Lung (tissue), 12 donors: Measurements from ENCODE around the gene COBLL1. TPM values are rescaled to one million over a fixed set of nuclear protein-coding genes. Genes with fewer than 3 reads are reported as not detected.

ENCODE experiments used
- ATAC-seq: fragments of 200-7000 bp; cut with Tn5 transposase; one replicate; pipeline ENCODE4 v1.9.1; 2020; ENCODE audit warnings: moderate number of reproducible peaks; ENCODE audit not compliant: insufficient read depth, low FRiP score
- DNase-seq, 3 donors: peaks; one replicate each; pipeline ENCODE4 v3.0.0-alpha.2; 2013 to 2017
- H3K27ac ChIP-seq, 2 donors: one replicate each; pipeline ENCODE4 v1.5.1; 2013; ENCODE audit warnings: mild to moderate bottlenecking in 2 of 2, moderate library complexity in 2 of 2, control low read depth in 1 of 2, inconsistent platforms in 1 of 2, low read depth in 1 of 2, low read length in 1 of 2
- H3K27me3 ChIP-seq, 3 donors: one replicate each; pipeline ENCODE4 v1.5.1; 2013; ENCODE audit warnings: low read length in 2 of 3; ENCODE audit not compliant: control insufficient read depth in 3 of 3, insufficient read depth in 3 of 3
- H3K36me3 ChIP-seq, 4 donors: one replicate each; pipeline ENCODE4 v1.5.1; 2013; ENCODE audit warnings: low read length in 4 of 4, mild to moderate bottlenecking in 1 of 4, moderate library complexity in 1 of 4; ENCODE audit not compliant: control insufficient read depth in 4 of 4, insufficient read depth in 4 of 4
- H3K4me1 ChIP-seq, 5 donors: one replicate each; pipeline ENCODE4 v1.5.1; 2013; ENCODE audit warnings: low read length in 5 of 5, mild to moderate bottlenecking in 2 of 5, moderate library complexity in 1 of 5; ENCODE audit not compliant: control insufficient read depth in 5 of 5, insufficient read depth in 5 of 5
- H3K4me3 ChIP-seq: one replicate; pipeline ENCODE4 v1.5.1; 2013; ENCODE audit warnings: mild to moderate bottlenecking, control low read depth, moderate library complexity
- H3K9ac ChIP-seq, 2 donors: one replicate each; pipeline ENCODE4 v1.5.1; 2013; ENCODE audit warnings: low read length in 2 of 2, control low read depth in 1 of 2; ENCODE audit not compliant: insufficient read depth in 1 of 2
- H3K9me3 ChIP-seq, 4 donors: one replicate each; pipeline ENCODE4 v1.5.1; 2013; ENCODE audit warnings: low read length in 3 of 4, mild to moderate bottlenecking in 1 of 4, moderate library complexity in 1 of 4; ENCODE audit not compliant: control insufficient read depth in 4 of 4, insufficient read depth in 3 of 4
- WGBS, 2 donors: extraction: QIAGEN DNeasy Blood & Tissue Kit; methylation state at CpG; one replicate each; pipeline ENCODE4 v1.1.7; 2013; 5-methylcytosine and 5-hydroxymethylcytosine counted together
- polyA plus RNA-seq, 2 donors: library from polyadenylated mRNA; stranded (reverse); fragments of 200-250 nt; gene quantifications; one replicate each; pipeline ENCODE4 v1.2.1, GENCODE V29; 2013
- total RNA-seq, 2 donors: library from RNA; depleted of rRNA in 1 of 2; stranded (reverse); fragments of >200 nt in 1 of 2; gene quantifications; one replicate each; pipeline ENCODE4 v1.2.1, GENCODE V29; 2014 to 2021
- TF ChIP-seq, protein P1 (sequence below): IDR thresholded peaks from 2 replicates; pipeline ENCODE4 v1.5.1; 2012; ENCODE audit warnings: mild to moderate bottlenecking; ENCODE audit errors: control extremely low read depth, extremely low read depth
- donor health status: control.
- donor health status: control.
- donor health status: Bipolar disorder and iron deficiency.
- donor health status: healthy.
- donor health status: DM: yes; HTN: yes; CAD: no.

COBLL1 gene
- total and polyA plus RNA-seq, 4 donors: 13.0 to 86.5 (median 53.7) TPM

DNA sequence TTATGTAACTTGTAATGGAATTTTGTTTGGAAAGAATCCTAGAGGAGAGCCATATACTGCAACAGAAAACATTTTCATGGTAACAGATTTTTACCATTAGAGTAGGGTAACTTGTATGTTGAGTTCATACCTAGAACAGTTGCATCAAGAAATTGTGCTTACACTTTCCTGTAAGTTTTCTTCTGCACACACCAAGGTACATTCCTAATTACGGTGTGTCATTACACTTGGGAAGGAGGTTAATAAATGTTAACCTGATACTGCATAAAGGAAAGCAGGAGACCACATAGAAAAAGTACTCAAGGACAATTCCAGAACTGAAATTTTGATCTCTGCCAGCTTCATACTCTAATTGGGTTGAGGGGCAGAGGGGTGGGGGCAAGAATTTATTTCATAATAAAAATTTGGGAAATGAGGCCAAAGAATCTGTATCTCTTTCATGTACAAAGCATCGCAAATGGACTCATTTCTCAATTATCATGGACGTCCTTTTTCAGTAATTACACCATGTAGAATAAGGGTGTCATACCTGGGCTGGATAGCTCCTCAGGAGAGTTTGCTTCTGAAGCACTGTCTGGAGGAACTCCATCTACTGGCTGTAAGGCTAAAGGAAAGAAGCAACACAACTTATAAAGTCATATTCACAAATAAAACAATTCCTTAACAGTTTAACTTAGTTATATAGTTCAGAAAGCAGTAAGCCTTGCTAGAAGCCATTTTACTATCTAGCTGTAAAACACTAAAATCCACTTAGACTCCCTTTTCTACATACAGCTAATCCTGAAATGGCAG lies 137.5 kb downstream of the COBLL1 start:
- H3K4me3 ChIP-seq: no peak overlapping the region
- no peaks in the 10 kb centered on the region for H3K27me3 ChIP-seq
- WGBS, 2 donors: 77 to 88% methylated on average over 3 of the region's 3 CpGs
- peak in 1 of 3 donors; percentile 18 for DNase-seq
- H3K27ac ChIP-seq: no peak overlapping the region
- no peaks in the 10 kb centered on the region for H3K4me1 ChIP-seq
- ATAC-seq: no peak
- H3K9me3 ChIP-seq: no peaks in the 10 kb centered on the region
- peaks cover 0 to 7% (median 0%) of the 10 kb centered on the region in 4 donors for H3K36me3 ChIP-seq
- no peak overlapping the region for H3K9ac ChIP-seq
- TF ChIP-seq, protein P1, sequence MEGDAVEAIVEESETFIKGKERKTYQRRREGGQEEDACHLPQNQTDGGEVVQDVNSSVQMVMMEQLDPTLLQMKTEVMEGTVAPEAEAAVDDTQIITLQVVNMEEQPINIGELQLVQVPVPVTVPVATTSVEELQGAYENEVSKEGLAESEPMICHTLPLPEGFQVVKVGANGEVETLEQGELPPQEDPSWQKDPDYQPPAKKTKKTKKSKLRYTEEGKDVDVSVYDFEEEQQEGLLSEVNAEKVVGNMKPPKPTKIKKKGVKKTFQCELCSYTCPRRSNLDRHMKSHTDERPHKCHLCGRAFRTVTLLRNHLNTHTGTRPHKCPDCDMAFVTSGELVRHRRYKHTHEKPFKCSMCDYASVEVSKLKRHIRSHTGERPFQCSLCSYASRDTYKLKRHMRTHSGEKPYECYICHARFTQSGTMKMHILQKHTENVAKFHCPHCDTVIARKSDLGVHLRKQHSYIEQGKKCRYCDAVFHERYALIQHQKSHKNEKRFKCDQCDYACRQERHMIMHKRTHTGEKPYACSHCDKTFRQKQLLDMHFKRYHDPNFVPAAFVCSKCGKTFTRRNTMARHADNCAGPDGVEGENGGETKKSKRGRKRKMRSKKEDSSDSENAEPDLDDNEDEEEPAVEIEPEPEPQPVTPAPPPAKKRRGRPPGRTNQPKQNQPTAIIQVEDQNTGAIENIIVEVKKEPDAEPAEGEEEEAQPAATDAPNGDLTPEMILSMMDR: no peak

DNA sequence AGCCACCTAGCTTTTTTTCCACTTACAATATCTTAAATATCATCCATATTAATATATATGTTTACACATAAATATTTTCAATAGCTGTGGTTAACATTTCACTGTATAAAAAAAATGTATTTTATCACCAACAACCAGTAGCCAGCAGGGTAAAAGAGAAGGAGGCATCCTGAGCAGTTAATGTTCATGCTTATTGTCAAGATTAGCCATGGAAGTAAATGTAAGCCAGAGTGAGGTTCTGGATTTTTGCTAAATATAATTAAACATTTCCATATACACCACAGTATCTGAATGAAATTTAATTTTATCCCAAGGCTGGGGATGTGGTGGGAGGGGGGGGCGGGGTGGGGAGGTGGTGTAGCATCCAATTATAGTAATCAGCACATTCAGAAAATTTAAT lies 140.1 kb downstream of the COBLL1 start:
- 96 to 100% methylated on average over 1 of the region's 1 CpG for WGBS, 2 donors
- Histone ChIP-seq H3K9me3 (no peaks in the 10 kb centered on the region), H3K27ac (no peak overlapping the region), H3K4me1 (no peaks in the 10 kb centered on the region), H3K36me3 (peaks cover 0 to 7% (median 0%) of the 10 kb centered on the region in 4 donors), H3K4me3 (no peak overlapping the region), H3K27me3 (no peaks in the 10 kb centered on the region), H3K9ac (no peak overlapping the region)
- ATAC-seq (no peak), DNase-seq (no peak)
- TF ChIP-seq, protein P1: no peak

DNA sequence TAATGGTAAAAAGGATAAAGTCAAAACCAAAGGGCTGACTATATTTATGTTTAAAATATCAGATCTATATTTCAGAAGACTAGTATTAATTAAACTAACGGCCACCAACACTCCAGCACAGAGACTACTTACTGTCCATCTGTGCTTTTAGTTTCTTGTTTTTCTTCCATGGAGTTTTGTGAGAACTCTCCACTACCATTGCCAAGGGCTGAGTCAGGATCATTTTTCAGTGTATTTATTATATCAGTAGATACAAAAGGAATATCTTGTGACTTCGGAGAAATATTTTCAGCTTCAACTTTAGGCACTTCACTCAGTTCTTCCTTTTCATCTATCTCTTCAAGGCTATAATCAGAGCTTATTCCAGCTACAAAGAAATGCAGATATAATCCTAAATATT lies 141.2 kb downstream of the COBLL1 start:
- Histone ChIP-seq H3K4me1 (no peaks in the 10 kb centered on the region), H3K9ac (no peak overlapping the region), H3K27me3 (no peaks in the 10 kb centered on the region), H3K4me3 (no peak overlapping the region), H3K9me3 (no peaks in the 10 kb centered on the region), H3K36me3 (peaks cover 0 to 9% (median 0%) of the 10 kb centered on the region in 4 donors), H3K27ac (no peak overlapping the region)
- DNase-seq (no peak), ATAC-seq (no peak)
- WGBS, 2 donors: 86 to 93% methylated on average over 2 of the region's 2 CpGs
- TF ChIP-seq, protein P1: no peak
